ENCODE measurements around the gene KAT8. TPM values are rescaled to one million over a fixed set of nuclear protein-coding genes. Genes with fewer than 3 reads are reported as not detected.
"Not testable (repeated sequence)": the region's sequence is repeated elsewhere in the genome, so short reads cannot be mapped to it uniquely, and the experiment has no call there.

The KAT8 gene
- total RNA-seq, 1 donor from 2014 or later = 76.6 TPM

- intact Hi-C loops (cut with DNase I) = no loop called here
- H3K27ac ChIP-seq = peak within 1 kb of the TSS; percentile 73
- H3K27me3 ChIP-seq = no peaks in the 10 kb centered on the region
- H3K4me3 ChIP-seq = peak within 1 kb of the TSS; percentile 80 to 94
- H3K9me3 ChIP-seq = no peaks in the 10 kb centered on the region
- TF ChIP-seq POLR2A (IDR thresholded peaks at IDR 0.05) (peak in 1 of 2 donors; percentile 47), CTCF (IDR thresholded peaks at IDR 0.05) (peak in 1 of 3 experiments; percentile 4), POLR2AphosphoS5 (IDR thresholded peaks at IDR 0.05; ENCODE audit: insufficient read depth in 1 of 2, low read depth in 1 of 2) (peak; percentile 92 to 97)
- peaks cover 0 to 7% of the 10 kb centered on the region in 2 donors for H3K36me3 ChIP-seq
- DNase-seq (ENCODE audit: extremely low spot score in 2 of 2) = peak in 1 of 2 donors; percentile 96
- peaks cover 17% of the 10 kb centered on the region for H3K4me1 ChIP-seq
These were observed 22.9 kb upstream of the KAT8 start, which contains the start of gene VKORC1 for GRCh38 chr16:31094424-31095120. TSS of gene VKORC1 (minus strand) at chr16:31094797. CDS start at chr16:31094729, 68 bp downstream.

GRCh38 chr16:31099860-31100638, 17.4 kb upstream of the KAT8 start:
- no peaks in the 10 kb centered on the region for H3K36me3 ChIP-seq
- no peaks in the 10 kb centered on the region for H3K27me3 ChIP-seq
- H3K27ac ChIP-seq = no peak overlapping the region
- intact Hi-C loops (cut with DNase I) = no loop called here
- no peak overlapping the region for H3K4me3 ChIP-seq
- no peak for DNase-seq (ENCODE audit: extremely low spot score in 2 of 2)
- TF ChIP-seq POLR2A (IDR thresholded peaks at IDR 0.05) (no peak), CTCF (IDR thresholded peaks at IDR 0.05) (no peak), POLR2AphosphoS5 (IDR thresholded peaks at IDR 0.05; ENCODE audit: insufficient read depth in 1 of 2, low read depth in 1 of 2) (no peak)
- H3K4me1 ChIP-seq = no peaks in the 10 kb centered on the region
- no peaks in the 10 kb centered on the region for H3K9me3 ChIP-seq

GRCh38 chr16:31100876-31101641, 16.4 kb upstream of the KAT8 start:
- H3K36me3 ChIP-seq; H3K4me1 ChIP-seq; H3K4me3 ChIP-seq; H3K9me3 ChIP-seq; DNase-seq (ENCODE audit: extremely low spot score in 2 of 2); intact Hi-C loops (cut with DNase I); H3K27me3 ChIP-seq; H3K27ac ChIP-seq: not testable (repeated sequence)

- H3K36me3 ChIP-seq = peaks cover 0 to 14% of the 10 kb centered on the region in 2 donors
- H3K4me3 ChIP-seq = no peak overlapping the region
- TF ChIP-seq POLR2A (IDR thresholded peaks at IDR 0.05) = no peak
- TF ChIP-seq POLR2AphosphoS5 (IDR thresholded peaks at IDR 0.05; ENCODE audit: insufficient read depth in 1 of 2, low read depth in 1 of 2) = peak in 1 of 2 donors; percentile 55
- TF ChIP-seq CTCF (IDR thresholded peaks at IDR 0.05) = peak; percentile 18 to 71 (median 67)
- peak overlapping the region; percentile 10 for H3K27ac ChIP-seq
- H3K4me1 ChIP-seq = peaks cover 25% of the 10 kb centered on the region
- no peaks in the 10 kb centered on the region for H3K9me3 ChIP-seq
- H3K27me3 ChIP-seq = no peaks in the 10 kb centered on the region
- DNase-seq (ENCODE audit: extremely low spot score in 2 of 2) = no peak
- intact Hi-C loops (cut with DNase I) = no loop called here
These were observed 11.7 kb upstream of the KAT8 start for GRCh38 chr16:31105677-31106213.

All from vagina (tissue), 2 donors.